B cell (primary cell): ENCODE measurements around the gene TAS2R3. TPM values are rescaled to one million over a fixed set of nuclear protein-coding genes. Genes with fewer than 3 reads are reported as not detected.

Experiments
- ATAC-seq: fragments of 200-7000 bp; cut with Tn5 transposase; one replicate; pipeline ENCODE4 v1.10.0; 2021; ENCODE audit warnings: low read depth, mild to moderate bottlenecking, moderate number of reproducible peaks, moderate library complexity
- CTCF ChIA-PET: fragments of 350-600 bp; sonication (Branson Sonifier 250); formaldehyde crosslinking; loops from one replicate; lab custom pipeline; 2021; ENCODE audit warnings: antibody characterized with exemption, inconsistent platforms; lab: Charles Lee
- POLR2A ChIA-PET: fragments of 350-600 bp; sonication (Branson Sonifier 250); formaldehyde crosslinking; loops from one replicate; lab custom pipeline; 2021; ENCODE audit warnings: antibody characterized with exemption; lab: Charles Lee
- DNase-seq: peaks from one replicate; pipeline ENCODE4 v3.0.0; 2013
- H2AFZ ChIP-seq: 2 replicates; pipeline ENCODE4 v1.6.1; 2012; ENCODE audit warnings: mild to moderate bottlenecking, low read depth, low read length; ENCODE audit not compliant: insufficient read depth, poor library complexity, severe bottlenecking
- H3K27ac ChIP-seq, 2 donors: 1 replicate in 1 of 2; 2 replicates in 1 of 2; pipeline ENCODE4 v1.5.1; 2012 to 2013; ENCODE audit warnings: low read length in 2 of 2, mild to moderate bottlenecking in 2 of 2, moderate library complexity in 1 of 2
- H3K27me3 ChIP-seq, 4 experiments: fragments of 200-600 bp in 1 of 4; sonication (generic) in 1 of 4; replicated peaks in 1 of 4; 1 replicate in 2 of 4; 2 replicates in 2 of 4; pipeline versions ENCODE4 v1.6.1 to v1.7.0; 2013 to 2016; ENCODE audit warnings: low read length in 3 of 4, mild to moderate bottlenecking in 2 of 4, mixed read lengths in 1 of 4, moderate library complexity in 1 of 4; ENCODE audit not compliant: insufficient read depth in 4 of 4, control insufficient read depth in 3 of 4; ENCODE audit errors: control extremely low read depth in 1 of 4
- H3K36me3 ChIP-seq, 2 experiments: replicated peaks in 1 of 2; 1 replicate in 1 of 2; 2 replicates in 1 of 2; pipeline versions ENCODE4 v1.6.1 to v1.7.1; 2013; ENCODE audit warnings: low read length in 1 of 2; ENCODE audit not compliant: insufficient read depth in 2 of 2, control insufficient read depth in 1 of 2; ENCODE audit errors: control extremely low read depth in 1 of 2, extremely low read depth in 1 of 2
- H3K4me1 ChIP-seq, 2 donors: fragments of 200-600 bp in 1 of 2; sonication (generic) in 1 of 2; 1 replicate in 1 of 2; 2 replicates in 1 of 2; pipeline versions ENCODE4 v1.5.1 to v1.6.1; 2013 to 2017; ENCODE audit warnings: low read length in 2 of 2; ENCODE audit not compliant: control insufficient read depth in 2 of 2, insufficient read depth in 2 of 2
- H3K4me2 ChIP-seq: replicated peaks from 2 replicates; pipeline ENCODE3; 2012; ENCODE audit warnings: mild to moderate bottlenecking, low read depth, low read length; ENCODE audit not compliant: poor library complexity, severe bottlenecking
- H3K4me3 ChIP-seq, 5 experiments: fragments of 200-600 bp in 1 of 5; sonication (generic) in 1 of 5; 1 replicate in 3 of 5; 2 replicates in 2 of 5; pipeline versions ENCODE4 v1.5.1 to v1.7.0; 2011 to 2016; ENCODE audit warnings: low read length in 4 of 5, mild to moderate bottlenecking in 4 of 5, low read depth in 2 of 5, control low read depth in 1 of 5, moderate library complexity in 1 of 5; ENCODE audit not compliant: insufficient read depth in 1 of 5; ENCODE audit errors: control extremely low read depth in 1 of 5, extremely low read depth in 1 of 5
- H3K79me2 ChIP-seq: fragments of 200-600 bp; sonication (generic); one replicate; pipeline ENCODE4 v1.6.0; 2016; ENCODE audit warnings: low read length; ENCODE audit not compliant: control insufficient read depth, insufficient read depth
- H3K9ac ChIP-seq: fragments of 200-600 bp; sonication (generic); 2 replicates; pipeline ENCODE4 v1.6.1; 2017; ENCODE audit warnings: mild to moderate bottlenecking, low read length, moderate library complexity
- H3K9me3 ChIP-seq, 3 donors: one replicate each; pipeline versions ENCODE4 v1.6.1 to v1.7.1; 2013; ENCODE audit warnings: low read length in 2 of 3; ENCODE audit not compliant: control insufficient read depth in 2 of 3, insufficient read depth in 1 of 3; ENCODE audit errors: control extremely low read depth in 1 of 3
- H4K20me1 ChIP-seq: 2 replicates; pipeline ENCODE4 v1.6.0; 2012; ENCODE audit warnings: mild to moderate bottlenecking, low read length; ENCODE audit not compliant: insufficient read depth, control insufficient read depth, poor library complexity, severe bottlenecking
- H3K27ac Mint-ChIP-seq: one replicate; pipeline ENCODE4 v1.8.0; 2021; ENCODE audit warnings: mixed read lengths
- H3K27me3 Mint-ChIP-seq: one replicate; pipeline ENCODE4 v1.8.0; 2021; ENCODE audit warnings: mixed read lengths
- H3K4me1 Mint-ChIP-seq: one replicate; pipeline ENCODE4 v1.8.0; 2021; ENCODE audit warnings: mixed read lengths
- H3K4me3 Mint-ChIP-seq: one replicate; pipeline ENCODE4 v1.8.0; 2021; ENCODE audit warnings: mixed read lengths
- H3K9me3 Mint-ChIP-seq: one replicate; pipeline ENCODE4 v1.8.0; 2022; ENCODE audit warnings: mixed read lengths; ENCODE audit not compliant: insufficient read depth
- CTCF ChIP-seq: fragments of 200-600 bp; IDR thresholded peaks from one replicate; pipeline ENCODE4 v1.8.0; 2022; ENCODE audit warnings: antibody characterized with exemption, mild to moderate bottlenecking
- EZH2 ChIP-seq: IDR thresholded peaks from 2 replicates; pipeline ENCODE4 v1.6.1; 2012; ENCODE audit warnings: borderline replicate concordance, low read depth, mild to moderate bottlenecking, moderate library complexity, low read length; ENCODE audit not compliant: insufficient read depth, poor library complexity, severe bottlenecking
- WGBS: methylation state at CpG from one replicate; pipeline ENCODE4 v1.1.5; 2013; ENCODE audit warnings: missing lambda C conversion rate; ENCODE audit not compliant: insufficient coverage; 5-methylcytosine and 5-hydroxymethylcytosine counted together
- intact Hi-C: fragments of 100-400 bp; cut with micrococcal nuclease; formaldehyde crosslinking; loops from one replicate; pipeline ENCODE4 v1.10.0; 2022
- polyA plus RNA-seq: library from polyadenylated mRNA; depleted of rRNA; stranded (reverse); fragments of >200 nt; gene quantifications from 2 replicates; pipeline ENCODE4 v1.2.3, GENCODE V29; 2012
- total RNA-seq, 2 donors: library from RNA; stranded (reverse); fragments of 120-200 nt in 1 of 2; gene quantifications; 1 replicate in 1 of 2; 2 replicates in 1 of 2; pipeline versions ENCODE4 v1.2.3 to v1.2.4, GENCODE V29; 2013 to 2022

The TAS2R3 gene
- total and polyA plus RNA-seq, 2 donors (not counting 1 experiment from before 2014, with no cell fraction given): 8.6 TPM; not detected in 1

- POLR2A ChIA-PET: no interaction called here
- Histone ChIP-seq H3K4me2 (no peak overlapping the region), H4K20me1 (no peaks in the 10 kb centered on the region), H3K9me3 (no peaks in the 10 kb centered on the region), H3K79me2 (no peaks in the 10 kb centered on the region), H3K27ac (no peak overlapping the region), H2AFZ (no peak overlapping the region), H3K27me3 (no peaks in the 10 kb centered on the region), H3K4me3 (no peak overlapping the region), H3K9ac (no peak overlapping the region), H3K4me1 (no peaks in the 10 kb centered on the region), H3K36me3 (no peaks in the 10 kb centered on the region)
- no peak for DNase-seq
- CTCF ChIA-PET: no interaction called here
- intact Hi-C loops: no loop called here
- no peak for ATAC-seq
- Mint-ChIP-seq H3K9me3 (no peaks in the 10 kb centered on the region), H3K4me1 (no peaks in the 10 kb centered on the region), H3K27me3 (no peaks in the 10 kb centered on the region), H3K4me3 (no peak overlapping the region), H3K27ac (no peak overlapping the region)
- TF ChIP-seq CTCF: no peak
- TF ChIP-seq EZH2: no peak
- 83% methylated on average over 1 of the region's 1 CpG for WGBS
These were observed 46.4 kb upstream of the TAS2R3 start for GRCh38 chr7:141717450-141717849.

- H3K4me1 ChIP-seq: no peaks in the 10 kb centered on the region
- no peak overlapping the region for H2AFZ ChIP-seq
- no peaks in the 10 kb centered on the region for H3K4me1 Mint-ChIP-seq
- no peaks in the 10 kb centered on the region for H3K9me3 Mint-ChIP-seq
- no peak for ATAC-seq
- H3K4me3 Mint-ChIP-seq: no peak overlapping the region
- H4K20me1 ChIP-seq: no peaks in the 10 kb centered on the region
- H3K9ac ChIP-seq: no peak overlapping the region
- intact Hi-C loops: no loop called here
- no peak overlapping the region for H3K4me2 ChIP-seq
- H3K27ac ChIP-seq: no peak overlapping the region
- no peak for DNase-seq
- H3K27me3 Mint-ChIP-seq: no peaks in the 10 kb centered on the region
- TF ChIP-seq EZH2 (no peak), CTCF (no peak)
- POLR2A ChIA-PET: no interaction called here
- no peaks in the 10 kb centered on the region for H3K79me2 ChIP-seq
- H3K9me3 ChIP-seq: no peaks in the 10 kb centered on the region
- no CpG with 5 or more reads among the region's 2 CpGs for WGBS
- H3K27me3 ChIP-seq: no peaks in the 10 kb centered on the region
- CTCF ChIA-PET: no interaction called here
- no peak overlapping the region for H3K4me3 ChIP-seq
- H3K27ac Mint-ChIP-seq: no peak overlapping the region
- no peaks in the 10 kb centered on the region for H3K36me3 ChIP-seq
These were observed 41.4 kb upstream of the TAS2R3 start for GRCh38 chr7:141722529-141722928.
